GM18867 (cell line): ENCODE measurements around the gene CRYBG2.
"Not testable (repeated sequence)": the region's sequence is repeated elsewhere in the genome, so short reads cannot be mapped to it uniquely, and the experiment has no call there.

Experiments
- ATAC-seq: cut with Tn5 transposase; IDR thresholded peaks from one replicate; pipeline ENCODE4 v1.9.1; 2021; ENCODE audit warnings: mild to moderate bottlenecking, moderate library complexity; ENCODE audit not compliant: unreplicated experiment

The CRYBG2 gene

GRCh38 chr1:26296340-26297056, 57.4 kb downstream of the CRYBG2 start:
- no peak for ATAC-seq

GRCh38 chr1:26295194-26296138, 58.5 kb downstream of the CRYBG2 start:
- ATAC-seq: no peak

- ATAC-seq: no peak
Measured at GRCh38 chr1:26293911-26294463, 59.9 kb downstream of the CRYBG2 start.

GRCh38 chr1:26292735-26293134, 61.2 kb downstream of the CRYBG2 start:
- not testable (repeated sequence) for ATAC-seq

GRCh38 chr1:26291939-26292338, 62.0 kb downstream of the CRYBG2 start:
- ATAC-seq: no peak

GRCh38 chr1:26291433-26291832, 62.5 kb downstream of the CRYBG2 start:
- no peak for ATAC-seq

- ATAC-seq: no peak
Measured at GRCh38 chr1:26290882-26291261, 63.1 kb downstream of the CRYBG2 start.

GRCh38 chr1:26290122-26290881, 63.6 kb downstream of the CRYBG2 start:
- ATAC-seq: no peak

- ATAC-seq: peak; percentile 37
Measured at GRCh38 chr1:26289158-26290059, 64.5 kb downstream of the CRYBG2 start.

- no peak for ATAC-seq
Measured at GRCh38 chr1:26288311-26288941, 65.5 kb downstream of the CRYBG2 start.

- no peak for ATAC-seq
Measured at GRCh38 chr1:26287811-26288210, 66.1 kb downstream of the CRYBG2 start.

GRCh38 chr1:26287033-26287711, 66.8 kb downstream of the CRYBG2 start:
- ATAC-seq: peak; percentile 39

- ATAC-seq: no peak
Measured at GRCh38 chr1:26286064-26286416, 67.9 kb downstream of the CRYBG2 start.

- ATAC-seq: no peak
Measured at GRCh38 chr1:26285366-26286063, 68.4 kb downstream of the CRYBG2 start.

- peak; percentile 24 for ATAC-seq
Measured at GRCh38 chr1:26284597-26285347, 69.2 kb downstream of the CRYBG2 start.

- no peak for ATAC-seq
Measured at GRCh38 chr1:26283871-26284596, 69.9 kb downstream of the CRYBG2 start.

GRCh38 chr1:26283279-26283853, 70.6 kb downstream of the CRYBG2 start:
- no peak for ATAC-seq
